ENCODE results near the gene CD74. TPM values are rescaled to one million over a fixed set of nuclear protein-coding genes. Genes with fewer than 3 reads are reported as not detected.

The CD74 gene
- total RNA-seq, 1 experiment from 2014 or later = 12.7 TPM

DNA sequence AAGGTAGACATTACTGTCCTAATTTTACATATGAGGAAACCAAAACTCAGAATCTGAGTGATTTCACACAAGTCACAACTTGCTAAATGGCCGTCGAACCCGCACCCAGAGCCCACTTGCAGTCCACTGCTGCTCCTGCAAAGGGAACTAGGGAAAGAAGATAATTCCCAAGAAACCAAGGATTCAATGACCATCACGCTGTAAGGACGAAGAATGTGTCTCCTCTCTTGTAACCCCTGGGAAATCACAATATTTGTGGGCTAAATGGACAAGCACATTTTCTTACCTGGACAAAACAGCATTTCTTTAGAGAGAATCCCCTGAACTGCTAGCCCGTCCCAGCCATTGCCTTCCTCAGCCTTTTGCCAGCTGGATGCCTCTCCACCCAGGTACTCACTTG, 34.5 kb upstream of the CD74 start:
- H3K36me3 ChIP-seq (ENCODE audit: control insufficient read depth, insufficient read depth, low read length) = peaks cover 40% of the 10 kb centered on the region
- H3K27ac ChIP-seq (ENCODE audit: low read length) = peak overlapping the region; percentile 99
- intact Hi-C loops (cut with micrococcal nuclease; ENCODE audit: unreplicated experiment) (no loop called here), in situ Hi-C loops (cut with HindIII; ENCODE audit: low pct_unique_long_range_greater_than_20kb, low sequenced_read_pairs) (no loop called here)
- BruUV-seq (replicated peaks) = no TSS peak
- ATAC-seq = no peak
- no peaks in the 10 kb centered on the region for H3K27me3 ChIP-seq (ENCODE audit: control insufficient read depth, insufficient read depth, low read length)
- no peak overlapping the region for H3K4me3 ChIP-seq (ENCODE audit: low read depth in 2 of 2, low read length in 2 of 2)
- H3K4me1 ChIP-seq (ENCODE audit: control insufficient read depth, insufficient read depth, low read length) = peaks cover 28% of the 10 kb centered on the region
- H3K9me3 ChIP-seq (ENCODE audit: control insufficient read depth, insufficient read depth, low read depth, low read length) = no peaks in the 10 kb centered on the region
- ChIA-PET POLR2A (no interaction called here), CTCF (no interaction called here)
- no peak for DNase-seq (ENCODE audit: low read depth, low spot score)
- TF ChIP-seq TCF7L2 (IDR thresholded peaks at IDR 0.05; ENCODE audit: low read depth, low read length) = no peak
- TF ChIP-seq, protein P1, sequence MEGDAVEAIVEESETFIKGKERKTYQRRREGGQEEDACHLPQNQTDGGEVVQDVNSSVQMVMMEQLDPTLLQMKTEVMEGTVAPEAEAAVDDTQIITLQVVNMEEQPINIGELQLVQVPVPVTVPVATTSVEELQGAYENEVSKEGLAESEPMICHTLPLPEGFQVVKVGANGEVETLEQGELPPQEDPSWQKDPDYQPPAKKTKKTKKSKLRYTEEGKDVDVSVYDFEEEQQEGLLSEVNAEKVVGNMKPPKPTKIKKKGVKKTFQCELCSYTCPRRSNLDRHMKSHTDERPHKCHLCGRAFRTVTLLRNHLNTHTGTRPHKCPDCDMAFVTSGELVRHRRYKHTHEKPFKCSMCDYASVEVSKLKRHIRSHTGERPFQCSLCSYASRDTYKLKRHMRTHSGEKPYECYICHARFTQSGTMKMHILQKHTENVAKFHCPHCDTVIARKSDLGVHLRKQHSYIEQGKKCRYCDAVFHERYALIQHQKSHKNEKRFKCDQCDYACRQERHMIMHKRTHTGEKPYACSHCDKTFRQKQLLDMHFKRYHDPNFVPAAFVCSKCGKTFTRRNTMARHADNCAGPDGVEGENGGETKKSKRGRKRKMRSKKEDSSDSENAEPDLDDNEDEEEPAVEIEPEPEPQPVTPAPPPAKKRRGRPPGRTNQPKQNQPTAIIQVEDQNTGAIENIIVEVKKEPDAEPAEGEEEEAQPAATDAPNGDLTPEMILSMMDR (IDR thresholded peaks at IDR 0.05) = no peak
- TF ChIP-seq, protein P2, sequence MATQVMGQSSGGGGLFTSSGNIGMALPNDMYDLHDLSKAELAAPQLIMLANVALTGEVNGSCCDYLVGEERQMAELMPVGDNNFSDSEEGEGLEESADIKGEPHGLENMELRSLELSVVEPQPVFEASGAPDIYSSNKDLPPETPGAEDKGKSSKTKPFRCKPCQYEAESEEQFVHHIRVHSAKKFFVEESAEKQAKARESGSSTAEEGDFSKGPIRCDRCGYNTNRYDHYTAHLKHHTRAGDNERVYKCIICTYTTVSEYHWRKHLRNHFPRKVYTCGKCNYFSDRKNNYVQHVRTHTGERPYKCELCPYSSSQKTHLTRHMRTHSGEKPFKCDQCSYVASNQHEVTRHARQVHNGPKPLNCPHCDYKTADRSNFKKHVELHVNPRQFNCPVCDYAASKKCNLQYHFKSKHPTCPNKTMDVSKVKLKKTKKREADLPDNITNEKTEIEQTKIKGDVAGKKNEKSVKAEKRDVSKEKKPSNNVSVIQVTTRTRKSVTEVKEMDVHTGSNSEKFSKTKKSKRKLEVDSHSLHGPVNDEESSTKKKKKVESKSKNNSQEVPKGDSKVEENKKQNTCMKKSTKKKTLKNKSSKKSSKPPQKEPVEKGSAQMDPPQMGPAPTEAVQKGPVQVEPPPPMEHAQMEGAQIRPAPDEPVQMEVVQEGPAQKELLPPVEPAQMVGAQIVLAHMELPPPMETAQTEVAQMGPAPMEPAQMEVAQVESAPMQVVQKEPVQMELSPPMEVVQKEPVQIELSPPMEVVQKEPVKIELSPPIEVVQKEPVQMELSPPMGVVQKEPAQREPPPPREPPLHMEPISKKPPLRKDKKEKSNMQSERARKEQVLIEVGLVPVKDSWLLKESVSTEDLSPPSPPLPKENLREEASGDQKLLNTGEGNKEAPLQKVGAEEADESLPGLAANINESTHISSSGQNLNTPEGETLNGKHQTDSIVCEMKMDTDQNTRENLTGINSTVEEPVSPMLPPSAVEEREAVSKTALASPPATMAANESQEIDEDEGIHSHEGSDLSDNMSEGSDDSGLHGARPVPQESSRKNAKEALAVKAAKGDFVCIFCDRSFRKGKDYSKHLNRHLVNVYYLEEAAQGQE (IDR thresholded peaks at IDR 0.05; ENCODE audit: insufficient read depth in 1 of 2, low read depth in 2 of 2, low read length in 1 of 2) = no peak
- no peak for TF ChIP-seq POLR2AphosphoS5 (IDR thresholded peaks at IDR 0.05; ENCODE audit: low read depth, low read length)
- TF ChIP-seq SIN3A (IDR thresholded peaks at IDR 0.05; ENCODE audit: borderline replicate concordance, insufficient read depth, low read depth, low read length) = no peak

DNA sequence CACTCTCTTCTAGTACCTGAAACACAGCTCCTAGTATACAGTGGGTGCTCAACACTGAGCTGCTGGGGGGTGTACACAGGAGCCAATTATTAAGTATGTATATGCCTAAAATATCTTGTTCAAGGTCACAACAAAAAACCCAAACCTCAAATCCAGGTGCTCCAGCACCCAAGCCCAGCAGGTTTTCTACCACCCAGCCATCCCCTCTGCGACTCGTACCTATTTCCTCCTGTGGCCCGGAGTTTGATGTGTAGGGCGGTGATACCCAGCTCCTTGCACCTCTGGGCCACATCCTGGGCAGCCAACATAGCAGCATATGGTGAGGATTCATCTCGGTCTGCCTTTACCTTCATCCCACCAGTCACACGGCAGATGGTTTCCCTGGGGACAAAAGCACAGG, 33.9 kb upstream of the CD74 start:
- Histone ChIP-seq H3K27me3 (ENCODE audit: control insufficient read depth, insufficient read depth, low read length) (no peaks in the 10 kb centered on the region), H3K4me1 (ENCODE audit: control insufficient read depth, insufficient read depth, low read length) (peaks cover 28% of the 10 kb centered on the region), H3K4me3 (ENCODE audit: low read depth in 2 of 2, low read length in 2 of 2) (no peak overlapping the region), H3K36me3 (ENCODE audit: control insufficient read depth, insufficient read depth, low read length) (peaks cover 40% of the 10 kb centered on the region), H3K27ac (ENCODE audit: low read length) (no peak overlapping the region), H3K9me3 (ENCODE audit: control insufficient read depth, insufficient read depth, low read depth, low read length) (no peaks in the 10 kb centered on the region)
- no TSS peak for BruUV-seq (replicated peaks)
- no peak for ATAC-seq
- TF ChIP-seq SIN3A (IDR thresholded peaks at IDR 0.05; ENCODE audit: borderline replicate concordance, insufficient read depth, low read depth, low read length) (no peak), POLR2AphosphoS5 (IDR thresholded peaks at IDR 0.05; ENCODE audit: low read depth, low read length) (no peak)
- TF ChIP-seq, protein P1 (IDR thresholded peaks at IDR 0.05) = no peak
- CTCF ChIA-PET = no interaction called here
- POLR2A ChIA-PET = interaction anchor here (0.7 kb wide), 1 partner anchor 98 kb away, joined by 3 read pairs; no protein-coding TSS in a partner anchor
- no peak for DNase-seq (ENCODE audit: low read depth, low spot score)
- in situ Hi-C loops (cut with HindIII; ENCODE audit: low pct_unique_long_range_greater_than_20kb, low sequenced_read_pairs) (no loop called here), intact Hi-C loops (cut with micrococcal nuclease; ENCODE audit: unreplicated experiment) (no loop called here)
